ENCODE measurements around the gene TRAPPC2.

DNA sequence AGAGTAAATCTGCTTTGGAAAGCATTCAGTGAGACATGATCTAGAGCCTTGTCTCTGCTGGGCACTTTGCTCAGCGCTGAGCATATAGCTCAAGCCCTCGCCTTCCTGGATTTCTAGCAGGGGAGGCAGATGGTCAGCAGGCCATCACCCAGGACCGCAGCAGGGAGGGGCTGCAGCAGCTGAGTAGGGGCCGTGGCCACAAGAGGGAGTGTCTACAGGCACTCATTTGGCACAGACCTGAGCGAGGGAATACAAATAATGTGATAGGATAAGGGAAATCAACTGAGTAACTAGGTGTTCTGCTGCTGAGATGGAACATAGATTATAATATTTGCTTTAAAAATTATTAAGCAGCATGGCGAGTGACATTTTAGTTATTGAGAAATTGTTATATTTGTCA is 30.3 kb upstream of the TRAPPC2 start:
- TF ChIP-seq, protein P1, sequence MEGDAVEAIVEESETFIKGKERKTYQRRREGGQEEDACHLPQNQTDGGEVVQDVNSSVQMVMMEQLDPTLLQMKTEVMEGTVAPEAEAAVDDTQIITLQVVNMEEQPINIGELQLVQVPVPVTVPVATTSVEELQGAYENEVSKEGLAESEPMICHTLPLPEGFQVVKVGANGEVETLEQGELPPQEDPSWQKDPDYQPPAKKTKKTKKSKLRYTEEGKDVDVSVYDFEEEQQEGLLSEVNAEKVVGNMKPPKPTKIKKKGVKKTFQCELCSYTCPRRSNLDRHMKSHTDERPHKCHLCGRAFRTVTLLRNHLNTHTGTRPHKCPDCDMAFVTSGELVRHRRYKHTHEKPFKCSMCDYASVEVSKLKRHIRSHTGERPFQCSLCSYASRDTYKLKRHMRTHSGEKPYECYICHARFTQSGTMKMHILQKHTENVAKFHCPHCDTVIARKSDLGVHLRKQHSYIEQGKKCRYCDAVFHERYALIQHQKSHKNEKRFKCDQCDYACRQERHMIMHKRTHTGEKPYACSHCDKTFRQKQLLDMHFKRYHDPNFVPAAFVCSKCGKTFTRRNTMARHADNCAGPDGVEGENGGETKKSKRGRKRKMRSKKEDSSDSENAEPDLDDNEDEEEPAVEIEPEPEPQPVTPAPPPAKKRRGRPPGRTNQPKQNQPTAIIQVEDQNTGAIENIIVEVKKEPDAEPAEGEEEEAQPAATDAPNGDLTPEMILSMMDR (CRISPR knock-in tag; IDR thresholded peaks at IDR 0.05) = peak; percentile 30; the same call in 1 of the 2 replicates
- TF ChIP-seq, protein P2, sequence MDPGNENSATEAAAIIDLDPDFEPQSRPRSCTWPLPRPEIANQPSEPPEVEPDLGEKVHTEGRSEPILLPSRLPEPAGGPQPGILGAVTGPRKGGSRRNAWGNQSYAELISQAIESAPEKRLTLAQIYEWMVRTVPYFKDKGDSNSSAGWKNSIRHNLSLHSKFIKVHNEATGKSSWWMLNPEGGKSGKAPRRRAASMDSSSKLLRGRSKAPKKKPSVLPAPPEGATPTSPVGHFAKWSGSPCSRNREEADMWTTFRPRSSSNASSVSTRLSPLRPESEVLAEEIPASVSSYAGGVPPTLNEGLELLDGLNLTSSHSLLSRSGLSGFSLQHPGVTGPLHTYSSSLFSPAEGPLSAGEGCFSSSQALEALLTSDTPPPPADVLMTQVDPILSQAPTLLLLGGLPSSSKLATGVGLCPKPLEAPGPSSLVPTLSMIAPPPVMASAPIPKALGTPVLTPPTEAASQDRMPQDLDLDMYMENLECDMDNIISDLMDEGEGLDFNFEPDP (CRISPR knock-in tag; conservative IDR thresholded peaks at IDR 0.05) = no peak
- no peak for TF ChIP-seq E2F1 (CRISPR knock-in tag; IDR thresholded peaks at IDR 0.05)
- no peak for TF ChIP-seq TP53 (CRISPR knock-in tag; conservative IDR thresholded peaks at IDR 0.05)
- TF ChIP-seq ATF5 (CRISPR knock-in tag; IDR thresholded peaks at IDR 0.05; ENCODE audit: low read depth) = no peak
- no peak for TF ChIP-seq SIN3B (IDR thresholded peaks at IDR 0.05; ENCODE audit: low read length)
- no peak for TF ChIP-seq KLF12 (CRISPR knock-in tag; IDR thresholded peaks at IDR 0.05; ENCODE audit: borderline replicate concordance)
- TF ChIP-seq ARNT (IDR thresholded peaks at IDR 0.05) = no peak
- TF ChIP-seq, protein P3, sequence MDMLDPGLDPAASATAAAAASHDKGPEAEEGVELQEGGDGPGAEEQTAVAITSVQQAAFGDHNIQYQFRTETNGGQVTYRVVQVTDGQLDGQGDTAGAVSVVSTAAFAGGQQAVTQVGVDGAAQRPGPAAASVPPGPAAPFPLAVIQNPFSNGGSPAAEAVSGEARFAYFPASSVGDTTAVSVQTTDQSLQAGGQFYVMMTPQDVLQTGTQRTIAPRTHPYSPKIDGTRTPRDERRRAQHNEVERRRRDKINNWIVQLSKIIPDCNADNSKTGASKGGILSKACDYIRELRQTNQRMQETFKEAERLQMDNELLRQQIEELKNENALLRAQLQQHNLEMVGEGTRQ (IDR thresholded peaks at IDR 0.05; ENCODE audit: low read depth, low read length) = no peak
- TF ChIP-seq, protein P3 (CRISPR knock-in tag; IDR thresholded peaks at IDR 0.05; ENCODE audit: borderline replicate concordance) = no peak
- TF ChIP-seq CCDC6 (CRISPR knock-in tag; IDR thresholded peaks at IDR 0.05) = no peak
